Measurements from ENCODE around the gene SEPTIN1.
"Not testable (repeated sequence)": the region's sequence is repeated elsewhere in the genome, so short reads cannot be mapped to it uniquely, and the experiment has no call there.

SEPTIN1 gene

GRCh38 chr16:30399435-30400186, 17.2 kb upstream of the SEPTIN1 start:
- no peak for DNase-seq

GRCh38 chr16:30398661-30399434, 16.5 kb upstream of the SEPTIN1 start:
- no peak for DNase-seq

- no peak for DNase-seq
Measured at GRCh38 chr16:30397776-30398660, 15.7 kb upstream of the SEPTIN1 start.

GRCh38 chr16:30397056-30397455, 14.7 kb upstream of the SEPTIN1 start:
- no peak for DNase-seq

- DNase-seq, result not testable (repeated sequence)
Measured at GRCh38 chr16:30396627-30397026, 14.3 kb upstream of the SEPTIN1 start.

GRCh38 chr16:30395992-30396585, 13.7 kb upstream of the SEPTIN1 start:
- no peak for DNase-seq

- peak; percentile 71 for DNase-seq
Measured at GRCh38 chr16:30395155-30395991, 13.0 kb upstream of the SEPTIN1 start, which contains the start of gene ZNF48. ZNF48 (plus strand) TSS chr16:30395420; CDS start chr16:30395795, 375 bp downstream.

- DNase-seq, result no peak
Measured at GRCh38 chr16:30394592-30395154, 12.3 kb upstream of the SEPTIN1 start.

GRCh38 chr16:30383521-30383920, 1.2 kb upstream of the SEPTIN1 start:
- DNase-seq, result no peak

GRCh38 chr16:30381291-30382041, 895 bp downstream of the SEPTIN1 start:
- DNase-seq, result no peak

GRCh38 chr16:30380803-30381208, 1.6 kb downstream of the SEPTIN1 start:
- no peak for DNase-seq

GRCh38 chr16:30380072-30380802, 2.1 kb downstream of the SEPTIN1 start:
- DNase-seq, result no peak

GRCh38 chr16:30379158-30379783, 3.1 kb downstream of the SEPTIN1 start:
- no peak for DNase-seq

GRCh38 chr16:30378236-30379157, 3.9 kb downstream of the SEPTIN1 start:
- peak; percentile 99 for DNase-seq

GRCh38 chr16:30377812-30378235, 4.5 kb downstream of the SEPTIN1 start:
- DNase-seq, result peak; percentile 94

GRCh38 chr16:30377050-30377811, 5.1 kb downstream of the SEPTIN1 start:
- DNase-seq, result no peak

- DNase-seq, result no peak
Measured at GRCh38 chr16:30376461-30376902, 5.9 kb downstream of the SEPTIN1 start.

Measured in CD4-positive, alpha-beta T cell treated with Interleukin-15 for 1 hour (primary cell).